SJSA1 (cell line): ENCODE data around the gene LMAN2. TPM values are rescaled to one million over a fixed set of nuclear protein-coding genes. Genes with fewer than 3 reads are reported as not detected.

ENCODE experiments used
- DNase-seq, 2 experiments: peaks; one replicate each; pipeline ENCODE4 v3.0.0-alpha.2; 2015 to 2020; ENCODE audit warnings: low spot score in 2 of 2, low read depth in 1 of 2
- H3K27ac ChIP-seq: fragments of 250-450 bp; sonication (Bioruptor Pico); 2 replicates; pipeline ENCODE4 v1.5.1; 2020; ENCODE audit warnings: mild to moderate bottlenecking, moderate library complexity
- H3K27me3 ChIP-seq: fragments of 250-450 bp; sonication (Bioruptor Pico); replicated peaks from 2 replicates; pipeline ENCODE4 v1.5.1; 2020; ENCODE audit warnings: mild to moderate bottlenecking, moderate library complexity
- H3K36me3 ChIP-seq: fragments of 250-450 bp; sonication (Bioruptor Pico); 2 replicates; pipeline ENCODE4 v1.5.1; 2020; ENCODE audit warnings: mild to moderate bottlenecking
- H3K4me1 ChIP-seq: fragments of 250-450 bp; sonication (Bioruptor Pico); replicated peaks from 2 replicates; pipeline ENCODE4 v1.6.1; 2021; ENCODE audit warnings: mild to moderate bottlenecking
- H3K4me3 ChIP-seq: fragments of 250-450 bp; sonication (Bioruptor Pico); 2 replicates; pipeline ENCODE4 v1.5.1; 2020; ENCODE audit warnings: mild to moderate bottlenecking
- H3K9me3 ChIP-seq: fragments of 250-450 bp; sonication (Bioruptor Pico); replicated peaks from 2 replicates; pipeline ENCODE4 v1.5.1; 2020; ENCODE audit warnings: mild to moderate bottlenecking
- total RNA-seq: library from RNA; depleted of rRNA; stranded (reverse); fragments of >200 nt; shearing (Covaris generic); gene quantifications from 2 replicates; pipeline ENCODE4 v1.2.3, GENCODE V29; 2014

Gene LMAN2
- total RNA-seq, 1 experiment from 2014 or later, result 397 TPM

GRCh38 chr5:177372910-177373309 lies 21.4 kb upstream of the LMAN2 start:
- Histone ChIP-seq H3K27ac (no peak overlapping the region), H3K36me3 (no peaks in the 10 kb centered on the region), H3K4me1 (peaks cover 4% of the 10 kb centered on the region), H3K4me3 (no peak overlapping the region), H3K27me3 (0 out of 2 replicates have a peak, but pooled peaks cover 6% of the 10 kb centered on the region), H3K9me3 (0 out of 2 replicates have a peak, but pooled peaks cover 3% of the 10 kb centered on the region)
- DNase-seq, result no peak

GRCh38 chr5:177372034-177372896 lies 20.8 kb upstream of the LMAN2 start:
- H3K4me1 ChIP-seq, result peaks cover 4% of the 10 kb centered on the region
- no peak for DNase-seq
- H3K27ac ChIP-seq, result no peak overlapping the region
- no peaks in the 10 kb centered on the region for H3K36me3 ChIP-seq
- H3K9me3 ChIP-seq, result 0 out of 2 replicates have a peak, but pooled peaks cover 3% of the 10 kb centered on the region
- H3K27me3 ChIP-seq, result 0 out of 2 replicates have a peak, but pooled peaks cover 9% of the 10 kb centered on the region
- no peak overlapping the region for H3K4me3 ChIP-seq

GRCh38 chr5:177371120-177372033 lies 19.9 kb upstream of the LMAN2 start:
- Histone ChIP-seq H3K4me1 (peaks cover 4% of the 10 kb centered on the region), H3K36me3 (no peaks in the 10 kb centered on the region), H3K27me3 (peaks cover 9% of the 10 kb centered on the region; the same call in 1 of the 2 replicates), H3K4me3 (peak overlapping the region; percentile 26), H3K27ac (no peak overlapping the region), H3K9me3 (0 out of 2 replicates have a peak, but pooled peaks cover 3% of the 10 kb centered on the region)
- no peak for DNase-seq

- Histone ChIP-seq H3K27me3 (peaks cover 9% of the 10 kb centered on the region; the same call in 1 of the 2 replicates), H3K9me3 (0 out of 2 replicates have a peak, but pooled peaks cover 3% of the 10 kb centered on the region), H3K4me3 (peak overlapping the region; percentile 26), H3K4me1 (peaks cover 4% of the 10 kb centered on the region), H3K36me3 (no peaks in the 10 kb centered on the region), H3K27ac (no peak overlapping the region)
- peak; percentile 85 to 93 for DNase-seq
Observed at GRCh38 chr5:177370488-177371119, 19.1 kb upstream of the LMAN2 start.

GRCh38 chr5:177369645-177370440 lies 18.4 kb upstream of the LMAN2 start:
- DNase-seq, result no peak
- Histone ChIP-seq H3K27ac (no peak overlapping the region), H3K4me3 (no peak overlapping the region), H3K36me3 (no peaks in the 10 kb centered on the region), H3K27me3 (peaks cover 6% of the 10 kb centered on the region; the same call in 1 of the 2 replicates), H3K9me3 (0 out of 2 replicates have a peak, but pooled peaks cover 3% of the 10 kb centered on the region), H3K4me1 (peaks cover 4% of the 10 kb centered on the region)

GRCh38 chr5:177368869-177369644 lies 17.6 kb upstream of the LMAN2 start:
- Histone ChIP-seq H3K4me1 (peaks cover 4% of the 10 kb centered on the region), H3K4me3 (no peak overlapping the region), H3K9me3 (0 out of 2 replicates have a peak, but pooled peaks cover 3% of the 10 kb centered on the region)

GRCh38 chr5:177367981-177368868 lies 16.8 kb upstream of the LMAN2 start:
- H3K4me1 ChIP-seq, result peaks cover 6% of the 10 kb centered on the region
- H3K4me3 ChIP-seq, result no peak overlapping the region
- H3K27ac ChIP-seq, result no peak overlapping the region
- no peaks in the 10 kb centered on the region for H3K36me3 ChIP-seq
- H3K27me3 ChIP-seq, result peaks cover 11% of the 10 kb centered on the region
- DNase-seq, result no peak
- H3K9me3 ChIP-seq, result 0 out of 2 replicates have a peak, but pooled peaks cover 3% of the 10 kb centered on the region

More at GRCh38 chr5:177368869-177369644, 17.6 kb upstream of the LMAN2 start:
- Histone ChIP-seq H3K27ac (no peak overlapping the region), H3K27me3 (peaks cover 6% of the 10 kb centered on the region; the same call in 1 of the 2 replicates), H3K36me3 (no peaks in the 10 kb centered on the region)
- DNase-seq, result peak; percentile 36 to 55

- Histone ChIP-seq H3K27ac (no peak overlapping the region), H3K4me1 (peaks cover 11% of the 10 kb centered on the region), H3K36me3 (no peaks in the 10 kb centered on the region), H3K4me3 (no peak overlapping the region), H3K27me3 (peaks cover 15% of the 10 kb centered on the region), H3K9me3 (0 out of 2 replicates have a peak, but pooled peaks cover 3% of the 10 kb centered on the region)
- DNase-seq, result no peak
Observed at GRCh38 chr5:177367323-177367848, 15.9 kb upstream of the LMAN2 start.

- no peak overlapping the region for H3K27ac ChIP-seq
- H3K4me3 ChIP-seq, result no peak overlapping the region
- H3K4me1 ChIP-seq, result peaks cover 11% of the 10 kb centered on the region
- H3K9me3 ChIP-seq, result 0 out of 2 replicates have a peak, but pooled peaks cover 3% of the 10 kb centered on the region
- H3K27me3 ChIP-seq, result peaks cover 15% of the 10 kb centered on the region
- H3K36me3 ChIP-seq, result no peaks in the 10 kb centered on the region
- peak in 1 of 2 experiments; percentile 63 for DNase-seq
Observed at GRCh38 chr5:177366528-177367322, 15.3 kb upstream of the LMAN2 start.

GRCh38 chr5:177365845-177366527 lies 14.5 kb upstream of the LMAN2 start:
- Histone ChIP-seq H3K36me3 (no peaks in the 10 kb centered on the region), H3K4me1 (peaks cover 7% of the 10 kb centered on the region), H3K27ac (no peak overlapping the region), H3K4me3 (no peak overlapping the region), H3K9me3 (0 out of 2 replicates have a peak, but pooled peaks cover 3% of the 10 kb centered on the region), H3K27me3 (peaks cover 18% of the 10 kb centered on the region)
- no peak for DNase-seq
